ENCODE results near the gene SPAG17.

The SPAG17 gene

GRCh38 chr1:118043624-118044023 lies 141.4 kb downstream of the SPAG17 start:
- TF ChIP-seq EZH2phosphoT487 (IDR thresholded peaks at IDR 0.05; ENCODE audit: borderline replicate concordance, low read length) (no peak), CTCF (IDR thresholded peaks at IDR 0.05; ENCODE audit: low read depth, low read length, poor library complexity, severe bottlenecking) (no peak)
- no peak overlapping the region for H3K4me2 ChIP-seq (ENCODE audit: low read length)
- no peaks in the 10 kb centered on the region for H3K79me2 ChIP-seq (ENCODE audit: control insufficient read depth, low read length)
- no peak overlapping the region for H3K4me3 ChIP-seq (ENCODE audit: low read length)
- no peaks in the 10 kb centered on the region for H3K9me2 ChIP-seq (replicated peaks; ENCODE audit: control insufficient read depth, low read length)
- no peaks in the 10 kb centered on the region for H3F3A ChIP-seq (ENCODE audit: control insufficient read depth, insufficient read depth)
- no peak overlapping the region for H3K27ac ChIP-seq (ENCODE audit: low read depth, low read length)
- H3K9me3 ChIP-seq (ENCODE audit: control insufficient read depth, insufficient read depth, low read length) = no peaks in the 10 kb centered on the region
- no peaks in the 10 kb centered on the region for H3K4me1 ChIP-seq (ENCODE audit: control insufficient read depth, low read length)
- no peaks in the 10 kb centered on the region for H4K20me1 ChIP-seq (ENCODE audit: control insufficient read depth, insufficient read depth, low read depth, low read length)
- no peaks in the 10 kb centered on the region for H3K27me3 ChIP-seq (ENCODE audit: control insufficient read depth, low read length)
- no peaks in the 10 kb centered on the region for H3K36me3 ChIP-seq (ENCODE audit: control insufficient read depth, low read length)

GRCh38 chr1:118042501-118042900 lies 142.5 kb downstream of the SPAG17 start:
- Histone ChIP-seq H3K9me3 (ENCODE audit: control insufficient read depth, insufficient read depth, low read length) (no peaks in the 10 kb centered on the region), H3K4me2 (ENCODE audit: low read length) (no peak overlapping the region), H3F3A (ENCODE audit: control insufficient read depth, insufficient read depth) (no peaks in the 10 kb centered on the region), H3K9me2 (replicated peaks; ENCODE audit: control insufficient read depth, low read length) (no peaks in the 10 kb centered on the region), H3K4me3 (ENCODE audit: low read length) (no peak overlapping the region), H3K27me3 (ENCODE audit: control insufficient read depth, low read length) (no peaks in the 10 kb centered on the region), H3K36me3 (ENCODE audit: control insufficient read depth, low read length) (no peaks in the 10 kb centered on the region), H3K27ac (ENCODE audit: low read depth, low read length) (no peak overlapping the region), H3K4me1 (ENCODE audit: control insufficient read depth, low read length) (no peaks in the 10 kb centered on the region), H3K79me2 (ENCODE audit: control insufficient read depth, low read length) (no peaks in the 10 kb centered on the region), H4K20me1 (ENCODE audit: control insufficient read depth, insufficient read depth, low read depth, low read length) (no peaks in the 10 kb centered on the region)
- TF ChIP-seq CTCF (IDR thresholded peaks at IDR 0.05; ENCODE audit: low read depth, low read length, poor library complexity, severe bottlenecking) (no peak), EZH2phosphoT487 (IDR thresholded peaks at IDR 0.05; ENCODE audit: borderline replicate concordance, low read length) (no peak)

GRCh38 chr1:118039170-118039569 lies 145.9 kb downstream of the SPAG17 start:
- H3F3A ChIP-seq (ENCODE audit: control insufficient read depth, insufficient read depth) = no peaks in the 10 kb centered on the region
- no peaks in the 10 kb centered on the region for H3K79me2 ChIP-seq (ENCODE audit: control insufficient read depth, low read length)
- H3K36me3 ChIP-seq (ENCODE audit: control insufficient read depth, low read length) = no peaks in the 10 kb centered on the region
- H4K20me1 ChIP-seq (ENCODE audit: control insufficient read depth, insufficient read depth, low read depth, low read length) = no peaks in the 10 kb centered on the region
- TF ChIP-seq EZH2phosphoT487 (IDR thresholded peaks at IDR 0.05; ENCODE audit: borderline replicate concordance, low read length) (no peak), CTCF (IDR thresholded peaks at IDR 0.05; ENCODE audit: low read depth, low read length, poor library complexity, severe bottlenecking) (no peak)
- no peaks in the 10 kb centered on the region for H3K4me1 ChIP-seq (ENCODE audit: control insufficient read depth, low read length)
- H3K27ac ChIP-seq (ENCODE audit: low read depth, low read length) = no peak overlapping the region
- H3K27me3 ChIP-seq (ENCODE audit: control insufficient read depth, low read length) = no peaks in the 10 kb centered on the region
- H3K9me3 ChIP-seq (ENCODE audit: control insufficient read depth, insufficient read depth, low read length) = no peaks in the 10 kb centered on the region
- H3K4me3 ChIP-seq (ENCODE audit: low read length) = no peak overlapping the region
- no peak overlapping the region for H3K4me2 ChIP-seq (ENCODE audit: low read length)
- no peaks in the 10 kb centered on the region for H3K9me2 ChIP-seq (replicated peaks; ENCODE audit: control insufficient read depth, low read length)

- Histone ChIP-seq H3K9me2 (replicated peaks; ENCODE audit: control insufficient read depth, low read length) (no peaks in the 10 kb centered on the region), H3K27ac (ENCODE audit: low read depth, low read length) (no peak overlapping the region), H3K9me3 (ENCODE audit: control insufficient read depth, insufficient read depth, low read length) (no peaks in the 10 kb centered on the region), H3K79me2 (ENCODE audit: control insufficient read depth, low read length) (no peaks in the 10 kb centered on the region), H3K27me3 (ENCODE audit: control insufficient read depth, low read length) (no peaks in the 10 kb centered on the region), H3K4me3 (ENCODE audit: low read length) (no peak overlapping the region), H3K4me1 (ENCODE audit: control insufficient read depth, low read length) (no peaks in the 10 kb centered on the region), H3F3A (ENCODE audit: control insufficient read depth, insufficient read depth) (no peaks in the 10 kb centered on the region), H3K36me3 (ENCODE audit: control insufficient read depth, low read length) (no peaks in the 10 kb centered on the region), H3K4me2 (ENCODE audit: low read length) (no peak overlapping the region), H4K20me1 (ENCODE audit: control insufficient read depth, insufficient read depth, low read depth, low read length) (no peaks in the 10 kb centered on the region)
- TF ChIP-seq EZH2phosphoT487 (IDR thresholded peaks at IDR 0.05; ENCODE audit: borderline replicate concordance, low read length) (no peak), CTCF (IDR thresholded peaks at IDR 0.05; ENCODE audit: low read depth, low read length, poor library complexity, severe bottlenecking) (no peak)
These were observed 152.1 kb downstream of the SPAG17 start for GRCh38 chr1:118032883-118033282.

Data from DOHH2 (cell line).